Adipocyte (in vitro differentiated cells): ENCODE measurements around the gene CAPZA1.

Source experiments
- DNase-seq: peaks from one replicate; pipeline ENCODE4 v3.0.0-alpha.2; 2015; ENCODE audit warnings: low read depth
- H3K27me3 ChIP-seq: replicated peaks from 2 replicates; pipeline ENCODE4 v1.7.0; 2013; ENCODE audit warnings: mild to moderate bottlenecking, low read length, moderate library complexity; ENCODE audit not compliant: control insufficient read depth, insufficient read depth
- H3K36me3 ChIP-seq: 2 replicates; pipeline ENCODE4 v1.7.0; 2013; ENCODE audit warnings: low read length, mild to moderate bottlenecking, moderate library complexity; ENCODE audit not compliant: control insufficient read depth, insufficient read depth, severe bottlenecking
- H3K4me1 ChIP-seq: 2 replicates; pipeline ENCODE4 v1.7.0; 2013; ENCODE audit warnings: mild to moderate bottlenecking, low read length, moderate library complexity; ENCODE audit not compliant: control insufficient read depth, insufficient read depth
- H3K4me3 ChIP-seq: 2 replicates; pipeline ENCODE4 v1.7.0; 2013; ENCODE audit warnings: mild to moderate bottlenecking, low read length, moderate library complexity
- H3K9ac ChIP-seq: 2 replicates; pipeline ENCODE4 v1.7.0; 2013; ENCODE audit warnings: mild to moderate bottlenecking, low read length, moderate library complexity
- H3K9me3 ChIP-seq: 2 replicates; pipeline ENCODE4 v1.7.0; 2013; ENCODE audit warnings: mild to moderate bottlenecking, low read length, moderate library complexity; ENCODE audit not compliant: control insufficient read depth

The CAPZA1 gene

GRCh38 chr1:112711670-112712069 is 92.0 kb downstream of the CAPZA1 start:
- Histone ChIP-seq H3K27me3 (peaks cover 3% of the 10 kb centered on the region), H3K36me3 (no peaks in the 10 kb centered on the region), H3K9me3 (no peaks in the 10 kb centered on the region), H3K9ac (no peak overlapping the region), H3K4me1 (peaks cover 29% of the 10 kb centered on the region), H3K4me3 (no peak overlapping the region)
- DNase-seq = no peak

DNA sequence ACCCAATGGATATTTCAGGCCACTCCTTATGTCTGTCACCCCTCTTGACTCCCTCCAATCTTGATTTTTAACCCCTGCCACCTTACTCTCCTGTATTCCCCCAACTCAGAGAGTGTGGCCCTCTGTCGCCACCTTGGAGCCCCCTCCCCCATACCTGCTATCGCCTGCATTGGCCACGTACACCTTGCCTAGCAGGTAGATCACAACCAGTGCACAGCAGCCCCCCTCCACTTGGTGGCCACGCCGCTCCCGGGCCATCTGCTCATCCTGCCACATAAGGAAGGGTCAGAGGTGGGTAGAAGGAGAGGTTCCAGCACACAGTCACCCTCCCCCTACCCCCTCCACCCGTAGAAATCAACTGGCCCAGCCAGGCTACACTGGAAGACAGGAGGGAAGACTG is 92.6 kb downstream of the CAPZA1 start:
- Histone ChIP-seq H3K27me3 (peaks cover 3% of the 10 kb centered on the region), H3K4me3 (no peak overlapping the region), H3K36me3 (no peaks in the 10 kb centered on the region), H3K9me3 (no peaks in the 10 kb centered on the region), H3K4me1 (peaks cover 29% of the 10 kb centered on the region), H3K9ac (no peak overlapping the region)
- DNase-seq = no peak

GRCh38 chr1:112712701-112713128 is 93.1 kb downstream of the CAPZA1 start:
- peaks cover 3% of the 10 kb centered on the region for H3K27me3 ChIP-seq
- H3K36me3 ChIP-seq = no peaks in the 10 kb centered on the region
- peaks cover 25% of the 10 kb centered on the region for H3K4me1 ChIP-seq
- H3K9ac ChIP-seq = no peak overlapping the region
- no peaks in the 10 kb centered on the region for H3K9me3 ChIP-seq
- DNase-seq = no peak
- no peak overlapping the region for H3K4me3 ChIP-seq

DNA sequence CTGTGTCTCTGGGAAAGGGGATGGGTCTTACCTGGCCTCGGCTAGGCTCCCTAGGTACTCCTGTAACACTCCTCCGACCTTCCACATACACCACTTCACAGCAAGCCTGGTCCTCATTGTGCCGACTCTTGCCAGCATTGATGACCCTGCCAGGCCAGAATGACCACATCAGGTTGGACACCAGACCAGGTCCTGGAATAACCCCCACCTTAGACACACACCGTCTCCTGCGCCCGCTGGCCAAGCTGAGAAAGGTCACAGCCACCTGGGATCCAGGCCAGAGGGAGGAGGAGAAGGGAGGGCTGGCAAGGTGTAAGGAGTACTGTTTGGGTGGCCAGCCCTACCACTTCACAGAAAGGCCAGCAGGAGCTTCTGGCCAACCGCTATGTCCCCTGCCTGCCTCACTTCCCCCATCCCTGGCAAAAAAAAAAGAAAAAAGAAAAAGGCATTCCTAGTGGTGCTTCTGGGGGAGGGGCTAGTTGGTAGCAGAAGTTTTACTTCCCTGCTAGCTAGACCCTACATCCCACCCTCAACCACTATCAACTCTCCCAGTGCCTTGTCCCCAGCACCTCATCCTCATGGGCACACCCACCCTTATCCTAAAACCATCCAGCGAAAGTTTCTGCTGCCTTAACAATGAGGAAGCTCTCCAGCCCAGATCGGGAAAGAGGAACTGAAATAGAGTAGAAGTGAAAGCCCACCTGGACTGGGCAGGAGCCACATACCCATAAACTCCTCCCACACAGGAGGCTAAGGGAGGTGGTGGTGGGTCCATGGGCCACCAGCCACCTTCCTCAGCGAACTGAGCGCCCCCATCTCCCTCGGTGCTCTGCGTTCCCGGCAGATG is 94.1 kb downstream of the CAPZA1 start:
- Histone ChIP-seq H3K4me1 (peaks cover 19% of the 10 kb centered on the region), H3K9ac (no peak overlapping the region), H3K27me3 (peaks cover 3% of the 10 kb centered on the region), H3K4me3 (peak overlapping the region; percentile 78), H3K36me3 (no peaks in the 10 kb centered on the region), H3K9me3 (no peaks in the 10 kb centered on the region)
- no peak for DNase-seq

DNA sequence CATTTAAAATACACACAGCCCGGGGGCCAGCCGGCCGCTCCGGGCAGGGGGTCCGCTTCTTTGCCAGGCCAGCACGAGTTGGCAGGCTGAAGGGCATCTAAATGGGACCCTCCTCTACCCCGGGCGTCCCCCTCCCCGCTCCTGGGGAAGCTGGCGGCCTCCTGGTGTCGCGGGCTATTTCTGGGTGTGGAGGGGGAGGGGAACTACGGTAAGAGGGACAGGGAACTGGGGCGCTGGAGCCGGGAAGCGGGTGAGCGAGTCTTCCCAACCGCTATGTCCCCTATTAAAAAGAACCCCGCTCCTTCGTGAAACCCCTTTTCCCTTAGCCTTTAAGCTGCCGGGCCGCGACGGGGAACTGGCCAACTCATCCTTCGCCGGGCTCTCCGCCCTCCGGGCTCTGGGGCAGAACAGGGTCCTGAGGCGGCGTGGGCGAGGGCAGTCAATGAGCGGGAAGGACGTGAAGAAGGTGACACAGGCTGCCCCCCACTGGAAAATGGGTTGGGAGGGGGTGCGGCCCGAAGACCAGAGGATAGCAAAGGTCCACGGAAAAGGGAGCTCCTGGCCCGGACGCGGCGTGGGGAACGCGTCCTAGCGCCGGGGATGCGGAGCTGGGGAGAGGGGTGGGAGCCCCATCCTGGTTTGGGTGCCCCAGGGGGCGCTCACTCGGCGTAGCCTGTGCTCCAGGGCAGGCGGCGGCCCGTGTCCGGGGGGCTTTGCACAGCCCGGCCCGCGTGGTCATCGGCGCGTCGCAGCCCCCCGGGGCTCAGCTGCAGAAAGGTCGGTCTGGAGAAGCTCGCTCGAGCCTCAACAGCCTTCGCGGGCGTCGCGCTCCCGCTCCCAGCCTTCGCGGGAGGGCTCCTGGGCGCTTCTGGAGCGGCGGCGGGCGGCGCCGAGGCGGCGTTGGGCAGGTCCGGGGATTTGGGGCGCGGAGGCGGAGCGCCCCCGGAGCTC is 95.0 kb downstream of the CAPZA1 start:
- H3K9me3 ChIP-seq = no peaks in the 10 kb centered on the region
- H3K4me3 ChIP-seq = peak overlapping the region; percentile 78
- peaks cover 19% of the 10 kb centered on the region for H3K4me1 ChIP-seq
- peak; percentile 45 for DNase-seq
- H3K27me3 ChIP-seq = peaks cover 3% of the 10 kb centered on the region
- peak overlapping the region; percentile 24 for H3K9ac ChIP-seq
- no peaks in the 10 kb centered on the region for H3K36me3 ChIP-seq

- DNase-seq = peak; percentile 93
- H3K9me3 ChIP-seq = no peaks in the 10 kb centered on the region
- peak within 1 kb of the TSS; percentile 85 for H3K4me3 ChIP-seq
- H3K27me3 ChIP-seq = peaks cover 3% of the 10 kb centered on the region
- no peaks in the 10 kb centered on the region for H3K36me3 ChIP-seq
- peaks cover 19% of the 10 kb centered on the region for H3K4me1 ChIP-seq
- H3K9ac ChIP-seq = peak within 1 kb of the TSS; percentile 48
These were observed 95.8 kb downstream of the CAPZA1 start, which contains the start of gene PPM1J for GRCh38 chr1:112715264-112716053. PPM1J (minus strand) TSS chr1:112715332; CDS start chr1:112715301, 31 bp downstream.

- peak; percentile 97 for DNase-seq
- H3K4me1 ChIP-seq = peaks cover 19% of the 10 kb centered on the region
- no peaks in the 10 kb centered on the region for H3K9me3 ChIP-seq
- H3K9ac ChIP-seq = peak overlapping the region; percentile 48
- no peaks in the 10 kb centered on the region for H3K36me3 ChIP-seq
- peak overlapping the region; percentile 85 for H3K4me3 ChIP-seq
- H3K27me3 ChIP-seq = peaks cover 3% of the 10 kb centered on the region
These were observed 96.6 kb downstream of the CAPZA1 start for GRCh38 chr1:112716133-112716720.

DNA sequence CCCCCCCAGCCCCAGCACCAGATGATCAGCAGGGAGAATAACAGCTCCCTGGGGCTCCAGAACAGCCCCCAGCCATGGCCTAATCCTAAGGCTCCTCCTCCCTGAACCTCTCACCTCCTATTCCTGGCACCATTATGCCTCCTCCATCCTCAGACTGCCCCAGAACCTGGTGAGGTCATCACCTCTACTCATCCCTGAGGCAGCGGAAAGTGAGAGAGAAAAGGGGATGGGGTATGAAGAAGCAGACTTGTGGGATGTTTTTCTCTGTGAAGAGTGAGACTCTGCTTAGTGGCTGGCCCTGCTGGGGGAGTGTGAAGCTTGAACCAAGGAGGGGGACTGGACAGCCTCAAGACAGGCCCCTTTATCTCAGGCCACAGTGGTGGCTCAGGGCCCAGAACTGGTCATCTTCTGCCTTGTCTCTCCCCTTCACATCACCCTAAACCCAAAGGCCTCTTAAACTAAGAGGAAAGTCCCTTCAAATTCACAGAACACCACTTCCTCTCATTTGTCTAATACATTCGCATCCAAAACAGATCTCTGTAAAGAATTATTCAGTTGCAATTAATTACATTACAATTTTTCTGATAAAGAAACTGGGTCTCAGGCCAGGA is 97.7 kb downstream of the CAPZA1 start:
- no peak for DNase-seq
- Histone ChIP-seq H3K9me3 (no peaks in the 10 kb centered on the region), H3K27me3 (peaks cover 3% of the 10 kb centered on the region), H3K4me3 (no peak overlapping the region), H3K9ac (no peak overlapping the region), H3K36me3 (no peaks in the 10 kb centered on the region), H3K4me1 (peaks cover 19% of the 10 kb centered on the region)

DNA sequence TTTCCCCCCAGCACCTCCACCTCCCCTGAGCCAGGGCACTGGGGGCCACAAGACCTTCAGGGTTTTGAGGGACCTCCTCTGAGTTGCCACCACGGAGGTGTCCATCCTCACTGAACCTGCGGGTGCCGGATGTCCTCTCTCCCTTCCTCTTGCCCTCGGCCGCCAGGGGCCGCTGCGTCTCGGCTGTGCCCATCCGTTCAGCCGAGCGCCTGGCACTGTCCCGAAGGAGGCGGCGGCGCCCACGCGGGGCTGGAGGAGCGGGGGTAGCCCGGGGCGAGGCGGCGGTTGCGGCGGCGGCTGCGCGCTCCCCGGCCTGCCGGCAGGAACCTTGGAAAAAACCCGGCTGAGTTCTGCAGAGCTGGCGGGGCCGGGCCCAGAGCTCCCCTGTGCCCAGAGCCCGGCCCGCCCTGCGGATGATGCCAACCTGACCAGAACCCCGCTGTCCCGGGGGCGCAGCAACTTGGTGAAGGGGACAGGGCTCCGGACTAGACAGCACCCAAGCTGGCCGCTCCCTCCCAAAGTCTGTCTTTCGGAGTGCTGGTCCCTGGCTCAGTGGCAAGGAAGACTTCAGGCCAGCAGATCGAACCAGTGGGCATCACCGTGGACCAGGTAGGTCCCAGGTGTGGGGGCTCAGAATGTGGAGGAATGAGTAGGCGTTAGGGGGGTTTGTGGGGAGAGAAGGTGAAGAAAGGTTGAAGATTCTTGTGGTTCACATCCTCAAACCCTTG is 99.2 kb downstream of the CAPZA1 start:
- H3K9me3 ChIP-seq = no peaks in the 10 kb centered on the region
- H3K4me1 ChIP-seq = peaks cover 22% of the 10 kb centered on the region
- peak; percentile 96 for DNase-seq
- H3K36me3 ChIP-seq = no peaks in the 10 kb centered on the region
- peak overlapping the region; percentile 62 for H3K4me3 ChIP-seq
- H3K9ac ChIP-seq = no peak overlapping the region
- peaks cover 2% of the 10 kb centered on the region for H3K27me3 ChIP-seq

DNA sequence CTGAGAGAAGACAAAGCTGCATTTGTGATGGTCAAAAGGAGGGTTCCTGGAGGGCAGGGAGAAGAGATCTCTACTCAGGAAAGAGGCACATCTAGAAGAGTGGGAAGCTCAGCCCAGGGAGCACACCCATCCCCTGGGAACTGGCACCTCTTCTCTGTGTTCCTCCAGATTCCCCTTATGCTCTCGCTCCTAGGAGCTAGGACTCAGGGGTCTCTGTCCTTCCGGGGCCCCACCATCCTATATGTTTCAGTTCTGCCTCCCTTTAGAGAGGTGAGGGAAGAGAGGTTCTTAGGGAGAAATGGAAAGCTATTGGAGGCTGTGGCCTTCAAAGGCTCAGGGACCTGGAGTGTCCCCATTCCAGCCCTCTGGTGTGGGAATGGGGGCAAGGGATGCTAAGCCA is 100.1 kb downstream of the CAPZA1 start:
- Histone ChIP-seq H3K9me3 (no peaks in the 10 kb centered on the region), H3K9ac (no peak overlapping the region), H3K36me3 (no peaks in the 10 kb centered on the region), H3K4me1 (peaks cover 15% of the 10 kb centered on the region), H3K27me3 (no peaks in the 10 kb centered on the region), H3K4me3 (no peak overlapping the region)
- DNase-seq = no peak
